Effector CD8-positive, alpha-beta T cell (primary cell): ENCODE data around the gene TIMM22.

Experiments
- DNase-seq: peaks from one replicate; lab custom pipeline; 2025; lab: John Stamatoyannopoulos, UW
- total RNA-seq, 4 experiments: gene quantifications; one replicate each; lab custom pipeline; 2026; lab: John Stamatoyannopoulos, UW

TIMM22 gene
- 28.7 to 35.9 (median 33.1) reads per million in 4 experiments for total RNA-seq

- peak; percentile 85 for DNase-seq
These were observed at the start of gene TIMM22 for GRCh38 chr17:996554-997344. Gene TIMM22, plus strand, starts transcription at chr17:997129. Its CDS starts 14 bp downstream, at chr17:997143.

GRCh38 chr17:948284-948852 is 48.6 kb upstream of the TIMM22 start:
- DNase-seq, result no peak

- DNase-seq, result no peak
These were observed 47.2 kb upstream of the TIMM22 start for GRCh38 chr17:949623-950303.

- no peak for DNase-seq
These were observed 45.4 kb upstream of the TIMM22 start for GRCh38 chr17:951325-952132.

GRCh38 chr17:952592-952991 is 44.3 kb upstream of the TIMM22 start:
- peak; percentile 10 for DNase-seq

GRCh38 chr17:953767-954166 is 43.2 kb upstream of the TIMM22 start:
- no peak for DNase-seq

- no peak for DNase-seq
These were observed 42.3 kb upstream of the TIMM22 start for GRCh38 chr17:954431-955164.

GRCh38 chr17:956905-957304 is 40.0 kb upstream of the TIMM22 start:
- DNase-seq, result no peak

- no peak for DNase-seq
These were observed 39.0 kb upstream of the TIMM22 start for GRCh38 chr17:957856-958421.

GRCh38 chr17:958712-959451 is 38.0 kb upstream of the TIMM22 start:
- no peak for DNase-seq

GRCh38 chr17:962166-962565 is 34.8 kb upstream of the TIMM22 start:
- DNase-seq, result no peak

GRCh38 chr17:962670-963069 is 34.3 kb upstream of the TIMM22 start:
- DNase-seq, result no peak

- DNase-seq, result no peak
These were observed 32.1 kb upstream of the TIMM22 start for GRCh38 chr17:964876-965275.

GRCh38 chr17:965311-965989 is 31.5 kb upstream of the TIMM22 start:
- no peak for DNase-seq

- no peak for DNase-seq
These were observed 29.8 kb upstream of the TIMM22 start for GRCh38 chr17:967122-967521.

- no peak for DNase-seq
These were observed 27.9 kb upstream of the TIMM22 start for GRCh38 chr17:968812-969730.

GRCh38 chr17:969811-970355 is 27.0 kb upstream of the TIMM22 start:
- DNase-seq, result no peak

- no peak for DNase-seq
These were observed 26.6 kb upstream of the TIMM22 start for GRCh38 chr17:970364-970763.
